Stomach (tissue), 9 donors: ENCODE measurements around the gene IGFN1. TPM values are rescaled to one million over a fixed set of nuclear protein-coding genes. Genes with fewer than 3 reads are reported as not detected.

Experiments
- DNase-seq, 2 donors: peaks; one replicate each; pipeline versions ENCODE4 v3.0.0 to v3.0.0-alpha.2; 2013 to 2019
- H3K27ac ChIP-seq, 5 donors: fragments of 200-600 bp in 4 of 5; sonication (generic) in 4 of 5; one replicate each; pipeline ENCODE4 v1.5.1; 2013 to 2019; ENCODE audit warnings: mild to moderate bottlenecking in 1 of 5, moderate library complexity in 1 of 5
- H3K27me3 ChIP-seq, 3 donors: fragments of 200-600 bp; sonication (generic); one replicate each; pipeline ENCODE4 v1.5.1; 2017 to 2019; ENCODE audit warnings: mixed run types in 1 of 3
- H3K36me3 ChIP-seq, 4 donors: fragments of 200-600 bp; sonication (generic); 1 replicate in 3 of 4; 2 replicates in 1 of 4; pipeline ENCODE4 v1.5.1; 2016 to 2019
- H3K4me1 ChIP-seq, 4 donors: fragments of 200-600 bp; sonication (generic); one replicate each; pipeline ENCODE4 v1.5.1; 2016 to 2019
- H3K4me3 ChIP-seq, 4 donors: fragments of 200-600 bp; sonication (generic) in 3 of 4; one replicate each; pipeline ENCODE4 v1.5.1; 2016 to 2019; ENCODE audit warnings: mild to moderate bottlenecking in 1 of 4
- H3K9me3 ChIP-seq, 4 donors: fragments of 200-600 bp; sonication (generic); one replicate each; pipeline ENCODE4 v1.5.1; 2016 to 2019
- CTCF ChIP-seq, 7 experiments: fragments of 450-650 bp in 4 of 7; fragments of 200-600 bp in 3 of 7; sonication (generic) in 3 of 7; IDR thresholded peaks; one replicate each; pipeline ENCODE4 v1.5.1; 2016 to 2019; ENCODE audit warnings: antibody characterized with exemption in 7 of 7, control low read depth in 2 of 7, mild to moderate bottlenecking in 1 of 7
- EP300 ChIP-seq: sonication (generic); formaldehyde crosslinking; IDR thresholded peaks from one replicate; pipeline ENCODE4 v1.6.1; 2017; ENCODE audit warnings: antibody characterized with exemption
- POLR2A ChIP-seq, 4 donors: fragments of 450-650 bp; IDR thresholded peaks; one replicate each; pipeline ENCODE4 v1.6.1; 2016; ENCODE audit warnings: antibody characterized with exemption in 4 of 4, control low read depth in 2 of 4, mild to moderate bottlenecking in 1 of 4, moderate library complexity in 1 of 4
- POLR2AphosphoS5 ChIP-seq, 3 donors: sonication (generic); formaldehyde crosslinking; IDR thresholded peaks; one replicate each; pipeline ENCODE4 v1.6.1; 2016; ENCODE audit warnings: antibody characterized with exemption in 3 of 3
- WGBS, 5 donors: extraction: QIAGEN DNeasy Blood & Tissue Kit in 3 of 5; methylation state at CpG; one replicate each; pipeline versions ENCODE4 v1.1.5 to v1.1.7; 2013 to 2018; 5-methylcytosine and 5-hydroxymethylcytosine counted together
- intact Hi-C: fragments of 100-400 bp; cut with DNase I; formaldehyde crosslinking; loops from one replicate; pipeline ENCODE4 v1.15.1; 2023; ENCODE audit warnings: low total_unique reads
- polyA plus RNA-seq, 3 donors: library from polyadenylated mRNA; stranded (reverse); fragments of 200-250 nt; gene quantifications; one replicate each; pipeline ENCODE4 v1.2.3, GENCODE V29; 2013
- total RNA-seq, 5 donors: library from RNA; depleted of rRNA; stranded (reverse); fragments of >200 nt; gene quantifications; one replicate each; pipeline versions ENCODE4 v1.1.0 to v1.2.3, GENCODE V29; 2014 to 2016
- donor health status: healthy with polysubstance abuse.
- donor health status: Bipolar disorder and iron deficiency.
- donor health status: healthy.

The IGFN1 gene
- total and polyA plus RNA-seq, 8 donors, result under 0.01 to 0.55 (median 0.05) TPM; not detected in 3

GRCh38 chr1:201153474-201154388 is 36.9 kb upstream of the IGFN1 start:
- Histone ChIP-seq H3K27ac (peak overlapping the region; percentile 47 to 84 (median 77)), H3K4me1 (peaks cover 14 to 32% (median 23%) of the 10 kb centered on the region in 4 donors), H3K9me3 (no peaks in the 10 kb centered on the region), H3K27me3 (no peaks in the 10 kb centered on the region), H3K36me3 (peaks cover 6 to 31% (median 25%) of the 10 kb centered on the region in 4 donors), H3K4me3 (peak overlapping the region; percentile 73 to 84 (median 78))
- no peak for DNase-seq
- 1 to 9% (median 2%) methylated on average over 7 to 37 of the region's 37 CpGs for WGBS, 5 donors
- no peak for TF ChIP-seq EP300
- TF ChIP-seq CTCF (IDR thresholded peaks at IDR 0.05), result no peak
- TF ChIP-seq POLR2A (IDR thresholded peaks at IDR 0.05), result no peak
- no peak for TF ChIP-seq POLR2AphosphoS5 (IDR thresholded peaks at IDR 0.05)
- intact Hi-C loops, result no loop called here

GRCh38 chr1:201154389-201155165 is 36.0 kb upstream of the IGFN1 start, which contains the start of gene TMEM9:
TMEM9 (minus strand) TSS chr1:201154474; CDS start chr1:201153923, 551 bp downstream.
- TF ChIP-seq POLR2AphosphoS5 (IDR thresholded peaks at IDR 0.05) (peak in 2 of 3 donors; percentile 25 to 74), POLR2A (IDR thresholded peaks at IDR 0.05) (no peak), CTCF (IDR thresholded peaks at IDR 0.05) (no peak), EP300 (no peak)
- no peaks in the 10 kb centered on the region for H3K27me3 ChIP-seq
- H3K4me1 ChIP-seq, result peaks cover 14 to 28% (median 23%) of the 10 kb centered on the region in 4 donors
- DNase-seq, result peak; percentile 98 to 99
- intact Hi-C loops, result no loop called here
- H3K9me3 ChIP-seq, result no peaks in the 10 kb centered on the region
- WGBS, 5 donors, result 6 to 8% (median 7%) methylated on average over 21 to 31 of the region's 31 CpGs
- peaks cover 6 to 24% (median 21%) of the 10 kb centered on the region in 4 donors for H3K36me3 ChIP-seq
- peak within 1 kb of the TSS; percentile 47 to 84 (median 77) for H3K27ac ChIP-seq
- H3K4me3 ChIP-seq, result peak within 1 kb of the TSS; percentile 73 to 84 (median 78)

- TF ChIP-seq POLR2AphosphoS5 (IDR thresholded peaks at IDR 0.05) (no peak), CTCF (IDR thresholded peaks at IDR 0.05) (no peak), EP300 (no peak), POLR2A (IDR thresholded peaks at IDR 0.05) (no peak)
- Histone ChIP-seq H3K9me3 (no peaks in the 10 kb centered on the region), H3K4me3 (no peak overlapping the region), H3K36me3 (peaks cover 6 to 16% (median 14%) of the 10 kb centered on the region in 4 donors), H3K27ac (no peak overlapping the region), H3K4me1 (peaks cover 14 to 25% (median 22%) of the 10 kb centered on the region in 4 donors), H3K27me3 (no peaks in the 10 kb centered on the region)
- no peak for DNase-seq
- intact Hi-C loops, result no loop called here
- 64 to 91% (median 84%) methylated on average over 2 of the region's 2 CpGs for WGBS, 5 donors
Observed at GRCh38 chr1:201155354-201155753, 35.3 kb upstream of the IGFN1 start.

- Histone ChIP-seq H3K27ac (no peak overlapping the region), H3K4me3 (no peak overlapping the region), H3K9me3 (no peaks in the 10 kb centered on the region), H3K36me3 (peaks cover 3 to 6% (median 5%) of the 10 kb centered on the region in 4 donors), H3K27me3 (no peaks in the 10 kb centered on the region), H3K4me1 (peaks cover 14 to 25% (median 19%) of the 10 kb centered on the region in 4 donors)
- DNase-seq, result no peak
- 74 to 83% (median 79%) methylated on average over 3 of the region's 3 CpGs for WGBS, 5 donors
- intact Hi-C loops, result no loop called here
- TF ChIP-seq POLR2AphosphoS5 (IDR thresholded peaks at IDR 0.05) (no peak), POLR2A (IDR thresholded peaks at IDR 0.05) (no peak), CTCF (IDR thresholded peaks at IDR 0.05) (no peak), EP300 (no peak)
Observed at GRCh38 chr1:201156346-201156745, 34.3 kb upstream of the IGFN1 start.
